Panc1 (cell line): Measurements from ENCODE around the gene ERLEC1. TPM values are rescaled to one million over a fixed set of nuclear protein-coding genes. Genes with fewer than 3 reads are reported as not detected.

ENCODE experiments used
- ATAC-seq: fragments of 200-7000 bp; cut with Tn5 transposase; 2 replicates; pipeline ENCODE4 v1.9.1; 2020; ENCODE audit warnings: mild to moderate bottlenecking, moderate library complexity
- BruUV-seq: library from RNA; stranded (reverse); fragments of 400-500 nt; replicated peaks from 2 replicates; lab custom pipeline; 2021; lab: Mats Ljungman, UMichigan
- CTCF ChIA-PET: fragments of 300-600 bp; sonication (Branson Sonifier 250); formaldehyde crosslinking; loops from one replicate; lab custom pipeline; 2022; ENCODE audit warnings: antibody characterized with exemption; lab: Charles Lee
- POLR2A ChIA-PET: fragments of 300-600 bp; sonication (Branson Sonifier 250); formaldehyde crosslinking; loops from one replicate; lab custom pipeline; 2022; ENCODE audit warnings: antibody characterized with exemption; lab: Charles Lee
- DNase-seq: peaks from one replicate; pipeline ENCODE4 v3.0.0-alpha.2; 2010; ENCODE audit warnings: low read depth, low spot score
- H3K27ac ChIP-seq: 2 replicates; pipeline ENCODE4 v1.5.1; 2011; ENCODE audit warnings: mild to moderate bottlenecking, low read length, inconsistent platforms
- H3K27me3 ChIP-seq: fragments of 200-500 bp; sonication (Bioruptor generic); 2 replicates; pipeline ENCODE4 v1.6.0; 2014; ENCODE audit warnings: low read length, inconsistent platforms; ENCODE audit not compliant: control insufficient read depth, insufficient read depth
- H3K36me3 ChIP-seq: fragments of 200-500 bp; sonication (Bioruptor generic); 2 replicates; pipeline ENCODE4 v1.5.1; 2014; ENCODE audit warnings: inconsistent platforms, mild to moderate bottlenecking, low read length, moderate library complexity; ENCODE audit not compliant: control insufficient read depth, insufficient read depth
- H3K4me1 ChIP-seq: 2 replicates; pipeline ENCODE4 v1.5.1; 2011; ENCODE audit warnings: inconsistent platforms, mild to moderate bottlenecking, low read length, moderate library complexity; ENCODE audit not compliant: control insufficient read depth, insufficient read depth
- H3K4me3 ChIP-seq, 2 experiments: 2 replicates each; pipeline ENCODE4 v1.5.1; 2011 to 2012; ENCODE audit warnings: low read depth in 2 of 2, low read length in 2 of 2, mild to moderate bottlenecking in 2 of 2, inconsistent platforms in 1 of 2, moderate library complexity in 1 of 2
- H3K9me3 ChIP-seq: fragments of 200-500 bp; sonication (Bioruptor generic); 2 replicates; pipeline ENCODE4 v1.5.1; 2014; ENCODE audit warnings: low read depth, mild to moderate bottlenecking, inconsistent platforms, low read length, moderate library complexity; ENCODE audit not compliant: control insufficient read depth, insufficient read depth
- POLR2AphosphoS5 ChIP-seq: IDR thresholded peaks from 2 replicates; pipeline ENCODE4 v1.6.1; 2012; ENCODE audit warnings: mild to moderate bottlenecking, low read depth, low read length, moderate library complexity
- REST ChIP-seq, 2 experiments: IDR thresholded peaks; 2 replicates each; pipeline ENCODE4 v1.6.1; 2011 to 2012; ENCODE audit warnings: low read depth in 2 of 2, control low read depth in 1 of 2, low read length in 1 of 2, mild to moderate bottlenecking in 1 of 2, moderate library complexity in 1 of 2; ENCODE audit not compliant: insufficient read depth in 1 of 2
- SIN3A ChIP-seq: IDR thresholded peaks from 2 replicates; pipeline ENCODE4 v1.6.1; 2012; ENCODE audit warnings: low read depth, mild to moderate bottlenecking, low read length, moderate library complexity, borderline replicate concordance; ENCODE audit not compliant: insufficient read depth
- TCF7L2 ChIP-seq: IDR thresholded peaks from 2 replicates; pipeline ENCODE4 v1.6.1; 2011; ENCODE audit warnings: mild to moderate bottlenecking, low read depth, low read length, inconsistent platforms
- in situ Hi-C: cut with HindIII; loops from 2 replicates; pipeline ENCODE4 v1.10.0; 2016; ENCODE audit warnings: low sequenced_read_pairs, low pct_unique_long_range_greater_than_20kb
- intact Hi-C: fragments of 100-400 bp; cut with micrococcal nuclease; formaldehyde crosslinking; loops from one replicate; pipeline ENCODE4 v1.10.0; 2022; ENCODE audit not compliant: unreplicated experiment
- total RNA-seq: library from RNA; stranded (reverse); gene quantifications from one replicate; pipeline ENCODE4 v1.2.1, GENCODE V29; 2021; ENCODE audit not compliant: unreplicated experiment
- TF ChIP-seq, protein P1 (sequence below): fragments of 450-650 bp; IDR thresholded peaks from 2 replicates; pipeline ENCODE4 v1.5.1; 2017; ENCODE audit warnings: mild to moderate bottlenecking

Gene ERLEC1
- total RNA-seq, 1 experiment from 2014 or later, result 43.9 TPM

DNA sequence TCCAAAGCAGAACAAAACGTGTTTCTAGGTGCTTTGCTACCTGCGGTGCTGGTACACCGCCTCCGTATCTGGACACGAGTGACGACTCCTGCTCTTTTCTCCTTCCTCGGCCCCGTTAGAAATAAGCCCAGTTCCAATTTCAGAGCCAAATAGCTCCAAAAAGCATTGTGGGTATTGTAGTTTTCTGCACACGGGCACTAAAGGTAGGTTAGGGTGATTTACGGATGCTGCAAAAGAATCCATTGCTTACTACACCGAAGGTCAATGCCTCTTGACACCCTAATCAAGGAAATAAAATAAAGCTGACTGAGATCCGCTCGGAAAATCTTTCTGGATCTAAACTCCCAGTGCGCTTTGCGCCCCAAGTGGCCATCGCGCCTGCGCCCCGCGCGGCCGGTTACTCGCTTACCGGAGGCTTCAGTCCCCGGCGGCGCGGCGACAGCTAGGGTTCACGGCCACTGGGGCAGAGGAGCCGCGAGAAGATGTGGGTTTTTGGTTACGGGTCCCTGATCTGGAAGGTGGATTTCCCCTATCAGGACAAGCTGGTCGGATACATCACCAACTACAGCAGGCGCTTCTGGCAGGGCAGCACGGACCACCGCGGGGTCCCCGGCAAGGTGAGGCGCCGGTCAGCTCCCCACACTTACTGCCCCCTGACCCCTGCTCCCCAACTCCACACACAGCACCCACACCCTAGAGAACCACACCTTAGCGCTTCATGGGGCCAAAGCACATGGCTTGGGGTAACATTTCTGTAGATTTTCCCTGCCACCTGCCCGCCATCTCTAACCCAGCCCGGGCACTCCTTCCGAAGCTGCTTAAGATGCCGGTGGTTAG lies 19.2 kb upstream of the ERLEC1 start, which contains the start of gene CHAC2:
TSS of gene CHAC2 (plus strand) at position 400 of the 837 bp plus-strand sequence. CDS start at position 483, 83 bp downstream.
- peak within 1 kb of the TSS; percentile 90 for H3K27ac ChIP-seq
- BruUV-seq, result no TSS peak
- intact Hi-C loops (no loop called here), in situ Hi-C loops (no loop called here)
- TF ChIP-seq POLR2AphosphoS5 (peak; percentile 75), REST (IDR thresholded peaks at IDR 0.05; ENCODE audit: insufficient read depth in 1 of 2, low read depth in 2 of 2, low read length in 1 of 2) (no peak), TCF7L2 (peak; percentile 1; the same call in 1 of the 2 replicates), SIN3A (0 out of 2 replicates have a peak, but pooled peaks have one; percentile 33)
- TF ChIP-seq, protein P1, sequence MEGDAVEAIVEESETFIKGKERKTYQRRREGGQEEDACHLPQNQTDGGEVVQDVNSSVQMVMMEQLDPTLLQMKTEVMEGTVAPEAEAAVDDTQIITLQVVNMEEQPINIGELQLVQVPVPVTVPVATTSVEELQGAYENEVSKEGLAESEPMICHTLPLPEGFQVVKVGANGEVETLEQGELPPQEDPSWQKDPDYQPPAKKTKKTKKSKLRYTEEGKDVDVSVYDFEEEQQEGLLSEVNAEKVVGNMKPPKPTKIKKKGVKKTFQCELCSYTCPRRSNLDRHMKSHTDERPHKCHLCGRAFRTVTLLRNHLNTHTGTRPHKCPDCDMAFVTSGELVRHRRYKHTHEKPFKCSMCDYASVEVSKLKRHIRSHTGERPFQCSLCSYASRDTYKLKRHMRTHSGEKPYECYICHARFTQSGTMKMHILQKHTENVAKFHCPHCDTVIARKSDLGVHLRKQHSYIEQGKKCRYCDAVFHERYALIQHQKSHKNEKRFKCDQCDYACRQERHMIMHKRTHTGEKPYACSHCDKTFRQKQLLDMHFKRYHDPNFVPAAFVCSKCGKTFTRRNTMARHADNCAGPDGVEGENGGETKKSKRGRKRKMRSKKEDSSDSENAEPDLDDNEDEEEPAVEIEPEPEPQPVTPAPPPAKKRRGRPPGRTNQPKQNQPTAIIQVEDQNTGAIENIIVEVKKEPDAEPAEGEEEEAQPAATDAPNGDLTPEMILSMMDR, result no peak
- H3K36me3 ChIP-seq, result no peaks in the 10 kb centered on the region
- DNase-seq, result peak; percentile 72
- no peaks in the 10 kb centered on the region for H3K9me3 ChIP-seq
- ATAC-seq, result peak; percentile 98
- no peaks in the 10 kb centered on the region for H3K27me3 ChIP-seq
- peaks cover 12% of the 10 kb centered on the region for H3K4me1 ChIP-seq
- POLR2A ChIA-PET, result interaction anchor here (0.6 kb wide), 1 partner anchor 381 kb away, joined by 3 read pairs; no protein-coding TSS in a partner anchor
- CTCF ChIA-PET, result no interaction called here
- peak within 1 kb of the TSS; percentile 75 to 82 for H3K4me3 ChIP-seq

DNA sequence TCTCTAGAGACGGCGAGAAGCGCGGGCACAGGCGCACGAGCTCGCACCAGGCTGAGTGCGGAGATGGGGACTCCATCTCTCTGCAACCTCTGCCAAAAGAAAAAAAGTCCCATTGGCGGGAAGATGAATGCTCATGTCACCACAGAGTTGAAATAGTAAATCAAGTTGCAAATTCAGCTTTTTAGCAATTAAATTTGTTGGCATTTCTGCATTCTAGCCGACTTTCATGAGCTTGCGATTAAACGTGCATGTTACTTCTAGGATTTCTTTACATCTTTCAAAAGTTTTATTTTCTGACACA lies 18.7 kb upstream of the ERLEC1 start:
- Histone ChIP-seq H3K27me3 (no peaks in the 10 kb centered on the region), H3K9me3 (no peaks in the 10 kb centered on the region), H3K4me1 (peaks cover 12% of the 10 kb centered on the region), H3K36me3 (no peaks in the 10 kb centered on the region), H3K4me3 (peak overlapping the region; percentile 75 to 82), H3K27ac (peak overlapping the region; percentile 90)
- DNase-seq (no peak), ATAC-seq (peak; percentile 88)
- in situ Hi-C loops (no loop called here), intact Hi-C loops (no loop called here)
- ChIA-PET POLR2A (interaction anchor here (0.6 kb wide), 2 partner anchors 11 to 381 kb away, joined by 3 to 4 read pairs; no protein-coding TSS in a partner anchor), CTCF (no interaction called here)
- TF ChIP-seq REST (IDR thresholded peaks at IDR 0.05; ENCODE audit: insufficient read depth in 1 of 2, low read depth in 2 of 2, low read length in 1 of 2) (no peak), SIN3A (no peak), TCF7L2 (no peak), POLR2AphosphoS5 (no peak)
- TF ChIP-seq, protein P1, result no peak
- no TSS peak for BruUV-seq
